Hematopoietic multipotent progenitor cell treated with erythropoietin and hydrocortisone succinate and interleukin-3 and kit ligand, for 8 days (in vitro differentiated cells): ENCODE data around the gene CTAGE9.
"Not testable (repeated sequence)": the region's sequence is repeated elsewhere in the genome, so short reads cannot be mapped to it uniquely, and the experiment has no call there.

Source experiments
- DNase-seq: peaks from one replicate; pipeline ENCODE4 v3.0.0-alpha.2; 2015

CTAGE9 gene

DNA sequence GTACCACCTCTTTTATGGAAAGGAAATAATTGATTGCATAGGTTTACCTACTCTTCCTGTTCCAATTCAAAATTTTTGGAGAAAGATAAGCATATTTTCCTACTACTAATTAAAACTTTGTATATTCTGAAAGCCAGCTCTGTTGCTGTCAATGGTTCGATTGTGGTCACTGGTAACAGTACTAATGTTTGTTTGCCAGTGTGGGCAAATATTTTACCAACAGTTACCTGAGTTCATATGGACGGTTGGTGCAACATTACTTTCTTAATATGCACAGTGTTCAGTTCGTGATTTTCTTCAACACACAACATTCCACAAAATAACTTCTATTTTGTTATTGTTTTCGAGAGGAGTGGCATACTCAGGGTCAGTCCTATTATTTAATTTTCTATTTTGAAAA, 17.1 kb upstream of the CTAGE9 start:
- no peak for DNase-seq

DNA sequence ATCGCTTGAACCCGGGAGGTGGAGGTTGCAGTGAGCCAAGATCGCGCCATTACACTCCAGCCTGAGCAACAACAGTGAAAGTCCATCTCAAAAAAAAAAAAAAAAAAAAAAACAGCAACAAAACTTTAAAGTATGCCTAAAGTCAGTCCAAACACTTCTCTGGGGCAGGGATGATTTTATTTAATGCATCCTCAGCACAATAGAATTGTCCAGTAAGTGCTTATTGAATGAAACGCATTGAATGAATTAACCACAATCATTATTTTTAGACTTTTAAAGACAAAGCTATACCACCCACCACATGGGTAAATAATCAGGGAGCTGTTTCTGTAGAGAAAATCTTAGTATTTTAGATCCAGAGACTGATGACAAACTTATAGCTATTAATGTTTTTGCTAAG, 16.6 kb upstream of the CTAGE9 start:
- no peak for DNase-seq

DNA sequence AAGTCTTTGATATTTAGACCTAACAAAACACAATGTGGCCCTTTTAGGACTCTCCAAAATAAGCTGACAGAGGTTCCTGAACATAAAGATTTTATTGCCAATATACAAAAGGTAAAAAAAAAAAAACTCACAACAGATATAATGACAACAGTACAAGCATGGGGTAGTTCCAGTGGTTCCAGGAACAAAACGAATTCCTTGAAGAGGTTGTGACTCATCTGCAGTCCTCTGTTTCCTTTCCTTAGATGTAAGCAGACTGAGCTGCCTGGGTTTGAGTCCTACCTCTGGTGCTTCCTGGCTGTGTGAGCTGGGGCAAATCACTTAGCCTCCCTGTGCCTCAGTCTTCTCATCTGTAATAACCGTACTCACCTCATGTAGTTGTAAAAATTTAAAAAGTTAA, 13.3 kb upstream of the CTAGE9 start:
- DNase-seq = no peak

DNA sequence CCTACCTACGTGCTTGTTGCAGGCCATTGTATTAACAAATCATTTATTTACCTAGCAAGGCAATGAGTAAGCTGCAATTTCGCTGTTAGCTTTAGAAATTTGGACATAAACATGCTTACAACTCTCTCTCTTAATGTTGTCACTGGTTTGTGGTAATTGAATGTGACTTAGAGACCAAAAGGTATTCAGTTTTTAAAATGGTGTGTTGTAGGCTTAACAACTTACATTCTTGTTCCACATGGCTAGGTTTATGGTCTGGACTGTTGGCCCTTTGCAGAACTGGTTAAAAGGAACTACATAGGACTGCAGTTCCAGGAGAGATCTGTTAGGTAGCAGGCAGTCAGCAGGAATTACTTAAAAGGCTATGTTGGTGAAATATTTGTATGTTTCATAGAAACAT, 10.3 kb upstream of the CTAGE9 start:
- no peak for DNase-seq

DNA sequence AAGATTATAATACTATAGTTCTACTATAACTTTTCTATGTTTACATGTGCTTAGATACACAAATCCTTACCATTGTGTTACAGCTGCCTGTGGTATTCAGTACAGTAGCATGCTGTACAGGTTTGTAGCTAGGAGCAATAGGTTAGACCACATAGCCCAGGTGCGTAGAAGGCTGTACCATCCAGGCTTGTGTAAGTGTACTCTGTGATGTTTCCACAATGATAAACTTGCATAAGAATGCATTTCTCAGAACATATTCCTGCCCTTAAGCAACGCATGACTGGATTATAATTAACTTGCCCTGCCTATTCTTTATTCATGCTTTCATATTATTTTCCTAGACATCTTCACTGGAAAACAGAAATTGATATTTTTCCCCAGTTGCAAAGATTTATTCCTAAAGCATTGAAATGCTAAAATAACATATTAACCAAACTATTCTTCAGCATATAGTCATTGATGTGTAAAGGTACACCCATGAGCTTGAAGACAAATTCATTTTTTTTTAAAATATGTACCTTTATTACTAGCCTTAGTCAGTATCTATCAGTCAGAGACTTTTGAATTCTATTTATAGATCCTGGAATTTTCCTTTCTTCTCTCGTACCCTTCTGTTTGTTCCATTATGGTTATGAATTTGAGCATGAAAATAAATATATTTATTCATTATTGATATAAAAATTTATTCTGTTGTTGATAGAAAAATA, 7.2 kb upstream of the CTAGE9 start:
- DNase-seq = no peak

DNA sequence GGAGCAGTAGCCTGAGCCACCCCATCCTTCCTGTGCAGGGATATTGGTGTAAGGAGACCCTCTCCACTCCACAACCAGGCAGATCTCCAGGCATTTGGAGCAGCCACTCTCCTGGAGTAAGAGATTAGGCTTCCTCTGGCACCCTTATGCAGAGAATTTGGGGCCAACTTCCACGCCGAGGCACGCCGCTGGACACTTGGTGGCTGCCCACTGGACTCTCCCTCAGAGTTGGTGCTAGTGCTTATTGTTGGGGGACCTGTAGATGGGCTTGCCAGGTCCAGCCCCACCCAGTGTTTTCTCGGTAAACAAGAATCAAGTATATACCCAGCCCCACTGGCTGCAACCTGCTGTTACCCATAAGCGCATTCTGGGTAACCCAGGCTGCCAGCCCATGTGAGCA, 4.8 kb upstream of the CTAGE9 start:
- not testable (repeated sequence) for DNase-seq

DNA sequence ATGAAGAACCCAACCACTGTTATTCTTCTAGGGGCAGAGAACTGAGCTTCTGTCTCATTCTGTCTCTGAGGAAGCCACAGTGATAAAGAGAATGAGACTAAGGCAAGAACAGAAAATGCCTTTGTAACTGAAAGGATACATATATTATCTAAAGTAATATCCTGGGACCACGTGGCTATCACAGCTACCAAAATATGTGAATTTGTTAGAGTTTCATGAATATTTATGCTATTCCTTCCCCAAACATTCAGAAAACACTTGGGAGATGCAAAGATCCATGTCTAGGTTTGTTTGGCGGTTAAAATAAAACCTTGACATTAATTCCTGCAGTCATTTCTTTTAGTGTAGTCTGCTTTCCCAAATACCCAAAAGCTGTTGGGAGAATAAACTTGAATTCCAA, 6.9 kb downstream of the CTAGE9 start:
- DNase-seq = not testable (repeated sequence)

DNA sequence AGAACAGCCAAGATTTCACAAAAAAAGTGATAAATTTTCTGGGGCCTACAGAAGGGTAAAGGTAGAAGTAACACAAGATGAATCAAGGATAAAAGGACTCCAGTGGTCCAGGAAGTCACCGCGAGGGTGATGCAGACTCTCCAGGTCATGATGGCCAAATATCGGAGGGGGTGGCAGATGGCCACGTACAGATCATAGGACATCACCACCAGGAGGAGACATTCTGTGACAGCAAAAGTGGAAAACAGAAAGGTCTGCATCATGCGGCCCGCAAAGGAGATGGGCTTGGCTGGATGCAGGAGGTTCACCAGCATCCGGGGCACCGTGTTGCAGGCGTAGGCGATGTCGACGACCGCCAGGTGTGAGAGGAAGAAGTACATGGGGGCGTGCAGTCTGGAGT, 10.0 kb downstream of the CTAGE9 start:
- DNase-seq = not testable (repeated sequence)

DNA sequence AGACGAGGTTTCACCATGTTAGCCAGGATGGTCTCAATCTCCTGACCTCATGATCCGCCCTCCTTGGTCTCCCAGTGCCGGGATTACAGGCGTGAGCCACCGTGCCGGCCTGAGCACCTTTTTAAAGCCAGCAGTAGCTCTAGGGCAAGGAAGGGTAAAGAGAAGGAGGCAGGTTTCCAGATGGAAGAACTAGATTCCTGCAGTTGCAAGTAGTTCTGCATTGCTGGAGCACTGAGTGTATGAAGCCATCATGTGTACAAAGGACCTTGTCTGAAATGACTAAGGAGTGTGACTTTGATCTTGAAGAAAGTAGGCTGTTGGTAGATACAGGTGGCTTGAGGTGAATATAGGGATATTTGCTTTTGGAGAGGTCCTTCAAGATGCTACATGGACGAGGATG, 13.9 kb downstream of the CTAGE9 start:
- DNase-seq = no peak

DNA sequence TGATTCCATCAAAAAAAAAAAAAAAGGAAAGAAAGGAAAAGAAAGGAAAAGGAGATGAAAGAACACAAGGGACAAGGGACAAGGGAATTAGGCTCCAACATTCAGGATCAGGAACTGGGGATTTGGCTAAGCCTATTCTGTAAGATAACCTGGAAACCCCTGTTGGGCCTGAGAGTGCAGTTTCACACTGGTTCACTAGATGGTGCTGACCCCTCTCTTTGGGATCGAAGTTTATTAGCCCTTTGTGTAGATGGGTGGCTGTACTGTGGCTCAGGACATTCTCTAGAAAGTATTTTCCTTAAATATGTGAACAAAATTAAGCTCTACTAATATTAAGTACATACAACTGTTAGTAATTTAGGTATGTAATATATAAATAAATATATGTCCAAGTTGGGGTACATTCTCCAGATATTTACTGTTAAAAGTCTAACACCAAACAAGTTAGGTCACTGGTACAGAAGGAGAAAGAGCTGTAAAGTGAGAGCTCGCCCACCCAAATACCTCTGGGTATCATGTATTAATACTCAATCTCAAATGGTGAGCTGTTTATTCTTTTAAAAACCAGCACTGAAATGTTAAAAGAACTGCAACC, 15.9 kb downstream of the CTAGE9 start:
- peak; percentile 75 for DNase-seq

DNA sequence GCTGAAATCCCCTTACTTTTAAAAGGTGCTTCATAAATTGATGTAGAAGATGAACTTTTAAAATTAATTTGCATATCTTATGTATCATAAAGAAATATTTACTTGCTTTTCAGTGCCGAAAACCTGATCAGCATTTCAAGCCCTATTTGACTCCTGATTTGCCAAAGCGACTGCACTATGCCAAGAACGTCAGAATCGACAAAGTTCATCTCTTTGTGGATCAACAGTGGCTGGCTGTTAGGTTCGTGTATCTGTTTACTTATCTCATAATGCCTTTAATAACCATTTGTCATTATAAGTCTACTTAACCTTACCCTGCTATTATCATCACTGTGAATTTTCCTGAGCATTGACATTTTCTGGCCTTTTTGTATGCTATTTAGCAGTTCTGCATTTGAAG, 17.4 kb downstream of the CTAGE9 start:
- DNase-seq = no peak

DNA sequence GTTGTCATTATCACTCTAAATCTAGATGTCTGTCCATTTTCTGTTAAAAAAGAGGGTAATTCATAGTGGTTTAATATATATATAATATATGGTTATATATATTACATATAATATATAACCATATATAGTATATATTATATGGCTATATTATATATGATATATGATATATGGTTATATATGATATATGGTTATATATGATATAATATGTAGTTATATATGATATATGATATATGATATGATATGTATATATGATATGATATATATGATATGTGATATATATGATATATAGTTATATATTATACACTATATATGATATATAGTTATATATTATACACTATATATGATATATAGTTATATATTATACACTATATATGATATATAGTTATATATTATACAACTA, 18.2 kb downstream of the CTAGE9 start:
- no peak for DNase-seq

DNA sequence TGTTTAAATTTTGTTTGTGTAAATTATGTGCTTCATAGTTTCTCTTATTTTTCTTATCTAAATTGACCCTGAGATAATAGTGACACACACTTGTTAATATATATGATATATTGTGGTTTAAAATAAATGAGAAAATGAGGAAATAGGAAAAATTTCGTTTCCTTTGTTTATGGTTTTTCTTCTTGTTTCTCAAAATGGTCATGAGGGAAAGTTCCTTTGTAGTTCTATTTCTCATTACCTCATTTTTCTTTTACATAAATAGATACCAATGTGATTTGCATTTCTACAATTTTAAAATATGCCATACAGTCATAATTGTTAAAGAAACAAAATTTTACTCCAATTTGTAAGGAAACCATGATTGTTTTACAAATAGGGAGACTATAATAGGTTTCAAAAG, 18.8 kb downstream of the CTAGE9 start:
- no peak for DNase-seq

DNA sequence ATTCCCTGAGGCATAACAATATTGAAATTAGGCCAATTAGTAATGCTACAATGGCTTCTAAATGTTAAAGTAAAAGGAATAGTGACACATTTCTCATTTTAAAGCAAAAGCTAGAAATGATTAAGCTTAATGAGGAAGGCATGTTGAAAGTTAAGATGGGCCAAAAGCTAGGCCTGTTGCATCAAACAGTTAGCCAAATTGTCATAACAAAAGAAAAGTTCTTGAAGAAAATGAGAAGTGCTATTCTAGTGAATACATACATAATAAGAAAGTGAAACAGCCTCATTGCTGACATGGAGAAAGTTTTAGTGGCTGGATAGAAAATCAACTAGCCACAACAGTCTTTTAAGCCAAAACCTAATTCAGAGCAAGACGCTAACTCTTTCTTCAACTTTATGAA, 22.5 kb downstream of the CTAGE9 start:
- no peak for DNase-seq

DNA sequence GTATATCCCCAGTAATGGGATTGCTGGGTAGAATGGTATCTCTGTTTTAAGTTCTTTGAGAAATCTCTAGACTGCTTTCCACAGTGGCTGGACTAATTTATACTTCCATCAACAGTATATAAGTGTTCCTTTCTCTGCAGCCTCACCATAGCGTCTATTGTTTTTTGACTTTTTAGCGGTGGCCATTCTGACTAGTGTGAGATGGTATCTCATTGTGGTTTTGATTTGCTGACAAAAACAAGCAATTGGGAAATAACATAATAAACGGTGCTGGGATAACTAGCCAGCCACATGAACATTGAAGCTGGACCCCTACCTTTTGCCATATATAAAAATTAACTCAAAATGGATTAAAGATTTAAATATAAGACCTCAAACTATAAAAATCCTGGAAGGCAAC, 23.8 kb downstream of the CTAGE9 start:
- no peak for DNase-seq

DNA sequence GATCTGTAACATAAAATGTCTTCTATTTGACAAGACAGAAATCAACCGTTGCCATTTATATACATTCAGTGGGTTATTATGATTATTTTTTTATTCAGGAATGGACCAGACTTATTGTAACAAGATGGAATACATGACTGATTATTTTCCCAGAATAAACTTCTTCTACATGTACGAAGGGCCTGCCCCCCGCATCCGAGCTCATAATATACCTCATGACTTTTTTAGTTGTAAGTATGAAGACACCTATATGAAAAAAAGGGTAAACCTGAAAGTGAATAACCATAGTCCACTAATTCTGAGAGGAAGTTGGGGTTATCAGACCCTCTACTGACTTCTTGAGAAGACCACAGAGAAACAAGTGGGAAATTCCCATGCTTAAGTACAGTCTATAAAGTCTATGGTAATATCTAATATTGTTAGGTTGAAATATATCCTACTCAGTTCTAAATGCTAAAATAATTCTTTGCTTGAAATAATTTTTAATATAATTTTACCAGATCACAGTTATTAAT, 25.5 kb downstream of the CTAGE9 start:
- DNase-seq = no peak

DNA sequence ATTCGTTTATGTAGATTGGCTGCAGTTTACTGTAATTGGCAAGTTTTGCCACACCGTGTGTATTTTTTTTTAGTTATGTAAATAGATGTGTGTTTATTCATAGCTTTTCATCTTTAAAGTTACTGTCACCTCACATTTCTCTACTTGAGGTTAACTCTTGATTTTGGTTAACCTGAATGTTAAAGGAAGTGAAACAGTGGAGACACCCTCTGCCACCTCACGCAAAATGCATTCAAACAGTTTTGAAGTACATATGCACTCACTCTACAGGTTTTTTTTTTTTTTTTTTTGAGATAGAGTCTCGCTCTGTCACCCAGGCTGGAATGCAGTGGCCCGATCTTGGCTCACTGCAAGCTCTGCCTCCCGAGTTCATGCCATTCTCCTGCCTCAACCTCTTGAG, 27.3 kb downstream of the CTAGE9 start:
- no peak for DNase-seq

DNA sequence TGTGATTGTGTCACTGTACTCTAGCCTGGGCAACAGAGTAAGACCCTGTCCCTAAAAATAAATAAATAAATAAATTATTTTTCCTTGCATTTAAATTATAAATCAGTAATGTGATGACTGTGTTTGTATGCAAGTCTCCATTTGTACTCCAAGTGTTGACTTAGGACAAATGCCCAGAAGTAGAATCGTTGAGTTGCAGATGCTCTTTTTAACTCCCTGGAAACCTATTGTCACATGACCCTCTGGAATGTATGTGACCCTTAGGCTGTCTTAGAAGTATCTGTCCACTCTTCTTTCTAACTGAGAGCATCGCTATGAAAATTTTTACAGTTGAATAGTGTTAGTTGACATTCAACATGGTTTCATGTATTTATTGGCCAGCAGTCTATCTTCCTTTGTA, 28.4 kb downstream of the CTAGE9 start:
- no peak for DNase-seq

DNA sequence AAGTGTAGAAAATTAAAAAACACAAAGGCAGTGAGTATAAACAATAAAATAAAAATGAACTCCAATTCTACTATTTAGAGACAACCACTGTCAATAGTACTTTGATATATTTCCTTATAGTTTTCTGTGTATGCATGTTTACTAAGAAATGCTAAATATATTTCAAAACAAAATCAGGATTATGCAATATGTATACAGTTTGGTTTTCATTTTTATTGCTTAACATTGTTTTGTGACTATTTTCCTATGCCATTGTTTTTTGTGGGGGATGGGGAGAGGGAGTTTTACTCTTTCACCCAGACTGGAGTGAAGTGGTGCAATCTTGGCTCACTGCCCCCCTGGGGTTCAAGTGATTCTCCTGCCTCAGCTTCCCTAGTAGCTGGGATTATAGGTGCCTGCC, 29.2 kb downstream of the CTAGE9 start:
- DNase-seq = no peak

DNA sequence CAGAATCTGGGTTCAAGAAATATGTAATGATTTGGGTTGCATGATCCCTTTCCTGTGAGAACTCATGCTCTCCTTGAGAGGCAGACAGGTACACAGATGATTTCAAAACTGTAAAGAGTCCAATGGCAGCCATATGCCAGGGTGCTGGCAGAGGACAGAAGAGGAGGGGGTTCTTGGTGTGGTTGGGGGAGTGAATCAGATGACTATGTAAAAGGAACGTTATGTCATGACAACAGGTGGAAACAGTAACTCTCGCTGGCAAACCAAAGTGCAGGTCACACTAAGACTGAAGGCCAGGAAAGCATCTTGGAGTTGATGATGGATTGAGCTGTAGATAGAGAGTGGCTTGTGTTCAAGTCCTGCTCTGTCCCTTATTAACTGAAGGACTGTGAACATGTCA, 29.9 kb downstream of the CTAGE9 start:
- no peak for DNase-seq

DNA sequence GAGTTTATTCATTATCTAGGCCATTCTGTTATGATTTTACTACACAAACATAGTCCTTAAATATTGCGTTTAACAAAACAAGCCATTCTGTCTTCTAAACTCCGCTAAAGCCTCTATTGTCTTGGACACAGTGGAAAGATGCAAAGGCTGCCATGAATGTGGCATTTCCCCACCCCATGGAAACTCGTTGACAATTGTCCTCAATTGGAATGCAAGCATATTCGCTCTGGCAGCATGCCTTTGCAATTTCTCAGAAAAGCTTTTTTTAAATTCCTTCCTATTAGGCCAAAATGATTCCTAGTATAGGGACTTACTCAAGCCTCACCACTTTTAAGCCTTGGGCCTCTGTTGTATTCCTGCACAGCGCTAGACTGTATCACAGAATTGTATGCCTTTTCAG, 32.4 kb downstream of the CTAGE9 start:
- no peak for DNase-seq

DNA sequence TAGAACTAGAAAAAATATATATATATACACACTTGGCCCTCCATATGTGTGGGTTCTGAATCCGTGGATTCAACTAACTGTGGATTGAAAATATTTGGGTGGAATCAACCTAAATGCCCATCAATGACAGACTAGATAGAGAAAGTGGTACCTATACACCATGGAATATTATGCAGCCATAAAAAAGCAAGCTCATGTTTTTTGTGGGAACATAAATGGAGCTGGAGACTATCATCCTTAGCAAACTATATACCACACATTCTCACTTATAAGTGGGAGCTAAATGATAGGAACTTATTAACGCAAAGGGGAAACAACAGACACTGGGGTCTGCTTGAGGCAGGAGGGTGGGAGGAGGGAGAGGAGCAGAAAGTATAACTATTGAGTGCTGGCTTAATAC, 37.6 kb downstream of the CTAGE9 start:
- DNase-seq = no peak

DNA sequence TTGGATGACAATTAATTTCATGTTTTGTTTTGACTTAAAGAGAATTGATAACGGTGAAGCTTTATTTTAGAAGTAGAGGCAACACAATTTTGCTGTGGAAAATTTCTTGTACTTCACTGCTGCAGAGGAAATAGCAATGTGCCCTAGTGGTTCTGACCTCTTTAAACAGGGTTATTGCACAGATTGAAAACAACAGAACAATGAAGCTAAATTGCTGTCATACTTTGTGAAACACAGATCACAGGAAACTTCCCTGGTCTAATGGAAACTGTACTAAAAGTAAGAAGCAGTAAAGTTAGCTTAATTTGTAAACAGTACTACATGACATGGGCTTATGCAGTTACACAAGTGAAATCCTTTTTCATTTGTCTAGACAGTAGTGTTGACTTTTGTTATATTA, 40.9 kb downstream of the CTAGE9 start:
- DNase-seq = no peak

DNA sequence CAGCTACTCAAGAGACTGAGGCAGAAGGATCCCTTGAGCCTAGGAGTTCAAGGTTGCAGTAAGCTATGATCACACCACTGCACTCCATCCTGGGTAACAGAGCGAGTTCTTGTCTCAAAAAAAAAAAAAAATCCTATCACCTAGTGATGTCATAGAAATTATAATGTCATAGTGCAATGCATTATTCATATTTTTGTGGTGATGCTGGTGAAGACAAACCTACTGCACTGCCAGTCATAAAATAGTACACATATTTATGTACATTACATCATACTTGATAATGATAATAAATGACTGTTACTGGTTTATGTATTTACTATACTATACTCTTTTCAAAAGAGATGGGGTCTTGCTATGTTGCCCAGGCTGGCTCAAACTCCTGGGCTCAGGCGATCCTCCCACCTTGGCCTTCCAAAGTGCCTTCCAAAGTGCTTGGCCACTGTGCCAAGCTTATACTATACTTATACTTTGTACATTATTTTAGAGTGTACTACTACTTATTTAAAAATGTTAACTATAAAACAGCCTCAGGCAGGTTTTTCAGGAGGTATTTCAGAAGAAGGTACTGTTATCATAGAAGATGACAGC, 47.1 kb downstream of the CTAGE9 start:
- DNase-seq = no peak

DNA sequence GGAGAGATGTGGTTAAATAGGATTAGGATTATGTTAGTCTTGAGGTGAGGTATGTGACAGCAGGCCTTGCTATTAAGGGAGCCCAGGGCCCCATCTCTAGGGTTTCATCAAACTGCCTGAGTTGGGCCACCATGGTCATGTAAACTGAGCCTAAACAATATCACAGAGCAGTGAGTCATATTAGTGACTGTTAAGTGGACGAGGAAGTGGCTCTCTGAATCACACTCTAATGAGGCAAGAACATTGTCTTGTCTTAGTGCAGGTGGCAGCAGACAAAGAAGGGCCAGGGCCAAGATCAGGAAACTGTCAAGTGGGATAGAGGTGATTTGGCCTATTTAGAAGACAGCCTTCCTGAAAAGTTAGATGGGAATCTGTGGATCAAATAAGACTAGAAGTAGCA, 50.6 kb downstream of the CTAGE9 start:
- peak; percentile 14 for DNase-seq
